ENCODE data around the gene MAB21L3. TPM values are rescaled to one million over a fixed set of nuclear protein-coding genes. Genes with fewer than 3 reads are reported as not detected.

MAB21L3 gene
- total and polyA plus RNA-seq, 4 donors = 0.13 to 0.42 (median 0.26) TPM

DNA sequence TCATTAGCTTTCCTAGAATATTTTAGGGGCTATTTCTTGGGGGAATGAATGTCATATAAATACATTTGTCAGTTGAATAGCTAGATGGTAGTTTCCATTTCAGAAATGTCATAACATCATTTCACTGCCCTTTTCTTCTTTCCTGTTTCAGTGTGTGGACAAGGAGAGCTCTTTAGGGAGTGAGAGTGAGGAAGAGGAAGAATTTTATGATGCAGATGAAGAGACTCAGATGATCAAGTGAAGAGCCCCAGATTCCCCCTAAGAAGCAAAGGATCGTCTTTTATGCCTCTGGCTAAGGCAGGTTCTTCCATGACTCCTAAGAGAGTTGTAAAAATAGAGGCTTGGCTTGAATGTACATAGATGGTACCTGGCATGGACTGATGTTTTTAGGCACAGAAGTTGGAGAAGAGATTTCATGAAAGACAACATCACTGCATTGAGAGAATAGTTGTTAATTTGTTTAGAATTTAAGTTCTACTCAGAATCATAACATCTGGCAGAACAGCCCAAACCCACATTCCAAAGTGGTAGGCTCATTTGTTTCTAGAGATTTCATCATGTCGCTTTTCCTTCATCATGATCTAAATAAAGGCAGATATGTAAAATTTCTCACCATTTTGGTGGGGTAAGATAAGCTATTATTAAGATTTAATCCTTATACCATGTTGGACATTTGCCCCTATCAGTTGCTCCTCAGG is 44.2 kb upstream of the MAB21L3 start:
- Histone ChIP-seq H3K9ac (ENCODE audit: low read depth in 1 of 2, low read length in 2 of 2) (no peak overlapping the region), H3K4me3 (ENCODE audit: low read depth in 1 of 3, low read length in 3 of 3) (no peak overlapping the region), H3K9me3 (ENCODE audit: control insufficient read depth in 4 of 4, low read length in 3 of 4) (peaks cover 0 to 4% (median 0%) of the 10 kb centered on the region in 4 donors), H3K36me3 (ENCODE audit: control insufficient read depth in 4 of 4, insufficient read depth in 3 of 4, low read depth in 1 of 4, low read length in 3 of 4) (peaks cover 0 to 2% (median 0%) of the 10 kb centered on the region in 4 donors), H3K27ac (ENCODE audit: low read depth in 1 of 2, low read length in 2 of 2) (no peak overlapping the region), H3K27me3 (ENCODE audit: control insufficient read depth in 4 of 4, insufficient read depth in 4 of 4, low read length in 3 of 4) (no peaks in the 10 kb centered on the region), H3K4me1 (ENCODE audit: control insufficient read depth in 4 of 4, insufficient read depth in 4 of 4, low read length in 3 of 4) (no peaks in the 10 kb centered on the region)
- WGBS = 85% methylated on average over 2 of the region's 2 CpGs
- no peak for DNase-seq (ENCODE audit: low spot score)
- TF ChIP-seq GABPA (IDR thresholded peaks at IDR 0.05 in 1 of 2, conservative IDR thresholded peaks at IDR 0.05 in 1 of 2) (no peak), JUND (IDR thresholded peaks at IDR 0.05) (no peak), NR2F2 (IDR thresholded peaks at IDR 0.05) (no peak), EGR1 (IDR thresholded peaks at IDR 0.05; ENCODE audit: low read depth in 2 of 2) (no peak), SP1 (IDR thresholded peaks at IDR 0.05) (no peak), RXRA (IDR thresholded peaks at IDR 0.05) (no peak), FOXA2 (IDR thresholded peaks at IDR 0.05) (no peak), TAF1 (conservative IDR thresholded peaks at IDR 0.05) (no peak), RAD21 (IDR thresholded peaks at IDR 0.05) (no peak)
- TF ChIP-seq, protein P1, sequence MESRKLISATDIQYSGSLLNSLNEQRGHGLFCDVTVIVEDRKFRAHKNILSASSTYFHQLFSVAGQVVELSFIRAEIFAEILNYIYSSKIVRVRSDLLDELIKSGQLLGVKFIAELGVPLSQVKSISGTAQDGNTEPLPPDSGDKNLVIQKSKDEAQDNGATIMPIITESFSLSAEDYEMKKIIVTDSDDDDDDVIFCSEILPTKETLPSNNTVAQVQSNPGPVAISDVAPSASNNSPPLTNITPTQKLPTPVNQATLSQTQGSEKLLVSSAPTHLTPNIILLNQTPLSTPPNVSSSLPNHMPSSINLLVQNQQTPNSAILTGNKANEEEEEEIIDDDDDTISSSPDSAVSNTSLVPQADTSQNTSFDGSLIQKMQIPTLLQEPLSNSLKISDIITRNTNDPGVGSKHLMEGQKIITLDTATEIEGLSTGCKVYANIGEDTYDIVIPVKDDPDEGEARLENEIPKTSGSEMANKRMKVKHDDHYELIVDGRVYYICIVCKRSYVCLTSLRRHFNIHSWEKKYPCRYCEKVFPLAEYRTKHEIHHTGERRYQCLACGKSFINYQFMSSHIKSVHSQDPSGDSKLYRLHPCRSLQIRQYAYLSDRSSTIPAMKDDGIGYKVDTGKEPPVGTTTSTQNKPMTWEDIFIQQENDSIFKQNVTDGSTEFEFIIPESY (IDR thresholded peaks at IDR 0.05) = no peak
- TF ChIP-seq, protein P2, sequence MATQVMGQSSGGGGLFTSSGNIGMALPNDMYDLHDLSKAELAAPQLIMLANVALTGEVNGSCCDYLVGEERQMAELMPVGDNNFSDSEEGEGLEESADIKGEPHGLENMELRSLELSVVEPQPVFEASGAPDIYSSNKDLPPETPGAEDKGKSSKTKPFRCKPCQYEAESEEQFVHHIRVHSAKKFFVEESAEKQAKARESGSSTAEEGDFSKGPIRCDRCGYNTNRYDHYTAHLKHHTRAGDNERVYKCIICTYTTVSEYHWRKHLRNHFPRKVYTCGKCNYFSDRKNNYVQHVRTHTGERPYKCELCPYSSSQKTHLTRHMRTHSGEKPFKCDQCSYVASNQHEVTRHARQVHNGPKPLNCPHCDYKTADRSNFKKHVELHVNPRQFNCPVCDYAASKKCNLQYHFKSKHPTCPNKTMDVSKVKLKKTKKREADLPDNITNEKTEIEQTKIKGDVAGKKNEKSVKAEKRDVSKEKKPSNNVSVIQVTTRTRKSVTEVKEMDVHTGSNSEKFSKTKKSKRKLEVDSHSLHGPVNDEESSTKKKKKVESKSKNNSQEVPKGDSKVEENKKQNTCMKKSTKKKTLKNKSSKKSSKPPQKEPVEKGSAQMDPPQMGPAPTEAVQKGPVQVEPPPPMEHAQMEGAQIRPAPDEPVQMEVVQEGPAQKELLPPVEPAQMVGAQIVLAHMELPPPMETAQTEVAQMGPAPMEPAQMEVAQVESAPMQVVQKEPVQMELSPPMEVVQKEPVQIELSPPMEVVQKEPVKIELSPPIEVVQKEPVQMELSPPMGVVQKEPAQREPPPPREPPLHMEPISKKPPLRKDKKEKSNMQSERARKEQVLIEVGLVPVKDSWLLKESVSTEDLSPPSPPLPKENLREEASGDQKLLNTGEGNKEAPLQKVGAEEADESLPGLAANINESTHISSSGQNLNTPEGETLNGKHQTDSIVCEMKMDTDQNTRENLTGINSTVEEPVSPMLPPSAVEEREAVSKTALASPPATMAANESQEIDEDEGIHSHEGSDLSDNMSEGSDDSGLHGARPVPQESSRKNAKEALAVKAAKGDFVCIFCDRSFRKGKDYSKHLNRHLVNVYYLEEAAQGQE (IDR thresholded peaks at IDR 0.05) = no peak
- TF ChIP-seq, protein P3, sequence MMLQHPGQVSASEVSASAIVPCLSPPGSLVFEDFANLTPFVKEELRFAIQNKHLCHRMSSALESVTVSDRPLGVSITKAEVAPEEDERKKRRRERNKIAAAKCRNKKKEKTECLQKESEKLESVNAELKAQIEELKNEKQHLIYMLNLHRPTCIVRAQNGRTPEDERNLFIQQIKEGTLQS (IDR thresholded peaks at IDR 0.05) = no peak
- TF ChIP-seq, protein P4, sequence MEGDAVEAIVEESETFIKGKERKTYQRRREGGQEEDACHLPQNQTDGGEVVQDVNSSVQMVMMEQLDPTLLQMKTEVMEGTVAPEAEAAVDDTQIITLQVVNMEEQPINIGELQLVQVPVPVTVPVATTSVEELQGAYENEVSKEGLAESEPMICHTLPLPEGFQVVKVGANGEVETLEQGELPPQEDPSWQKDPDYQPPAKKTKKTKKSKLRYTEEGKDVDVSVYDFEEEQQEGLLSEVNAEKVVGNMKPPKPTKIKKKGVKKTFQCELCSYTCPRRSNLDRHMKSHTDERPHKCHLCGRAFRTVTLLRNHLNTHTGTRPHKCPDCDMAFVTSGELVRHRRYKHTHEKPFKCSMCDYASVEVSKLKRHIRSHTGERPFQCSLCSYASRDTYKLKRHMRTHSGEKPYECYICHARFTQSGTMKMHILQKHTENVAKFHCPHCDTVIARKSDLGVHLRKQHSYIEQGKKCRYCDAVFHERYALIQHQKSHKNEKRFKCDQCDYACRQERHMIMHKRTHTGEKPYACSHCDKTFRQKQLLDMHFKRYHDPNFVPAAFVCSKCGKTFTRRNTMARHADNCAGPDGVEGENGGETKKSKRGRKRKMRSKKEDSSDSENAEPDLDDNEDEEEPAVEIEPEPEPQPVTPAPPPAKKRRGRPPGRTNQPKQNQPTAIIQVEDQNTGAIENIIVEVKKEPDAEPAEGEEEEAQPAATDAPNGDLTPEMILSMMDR (IDR thresholded peaks at IDR 0.05; ENCODE audit: low read depth, low read length, missing input control) = no peak

DNA sequence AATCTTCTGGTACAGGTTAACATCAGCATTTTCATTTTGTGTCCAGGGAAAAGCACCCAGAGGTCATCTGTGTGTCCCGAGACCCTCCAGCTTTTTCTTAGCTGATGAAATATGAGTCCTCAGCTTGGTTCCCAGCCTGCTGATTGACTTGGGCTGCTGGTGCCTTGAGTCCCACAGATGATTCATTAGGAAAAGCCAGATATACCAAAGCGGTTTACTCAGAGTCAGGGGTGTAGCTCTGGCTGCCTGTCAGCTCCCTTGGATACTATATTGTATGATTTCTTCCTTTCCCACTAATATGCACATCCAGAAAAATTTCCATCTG is 43.7 kb upstream of the MAB21L3 start:
- DNase-seq (ENCODE audit: low spot score) = no peak
- no peak overlapping the region for H3K9ac ChIP-seq (ENCODE audit: low read depth in 1 of 2, low read length in 2 of 2)

More for the DNA sequence above, 43.7 kb upstream of the MAB21L3 start:
- Histone ChIP-seq H3K9me3 (ENCODE audit: control insufficient read depth in 4 of 4, low read length in 3 of 4) (peaks cover 0 to 4% (median 0%) of the 10 kb centered on the region in 4 donors), H3K36me3 (ENCODE audit: control insufficient read depth in 4 of 4, insufficient read depth in 3 of 4, low read depth in 1 of 4, low read length in 3 of 4) (peaks cover 0 to 2% (median 0%) of the 10 kb centered on the region in 4 donors), H3K4me1 (ENCODE audit: control insufficient read depth in 4 of 4, insufficient read depth in 4 of 4, low read length in 3 of 4) (no peaks in the 10 kb centered on the region), H3K4me3 (ENCODE audit: low read depth in 1 of 3, low read length in 3 of 3) (no peak overlapping the region), H3K27ac (ENCODE audit: low read depth in 1 of 2, low read length in 2 of 2) (no peak overlapping the region), H3K27me3 (ENCODE audit: control insufficient read depth in 4 of 4, insufficient read depth in 4 of 4, low read length in 3 of 4) (no peaks in the 10 kb centered on the region)
- TF ChIP-seq, protein P3 (IDR thresholded peaks at IDR 0.05) = no peak
- TF ChIP-seq, protein P1 (IDR thresholded peaks at IDR 0.05) = no peak
- no peak for TF ChIP-seq NR2F2 (IDR thresholded peaks at IDR 0.05)
- 88% methylated on average over 2 of the region's 2 CpGs for WGBS
